Measurements from ENCODE around the gene SMYD3.
"Not testable (repeated sequence)": the region's sequence is repeated elsewhere in the genome, so short reads cannot be mapped to it uniquely, and the experiment has no call there.

The SMYD3 gene

DNA sequence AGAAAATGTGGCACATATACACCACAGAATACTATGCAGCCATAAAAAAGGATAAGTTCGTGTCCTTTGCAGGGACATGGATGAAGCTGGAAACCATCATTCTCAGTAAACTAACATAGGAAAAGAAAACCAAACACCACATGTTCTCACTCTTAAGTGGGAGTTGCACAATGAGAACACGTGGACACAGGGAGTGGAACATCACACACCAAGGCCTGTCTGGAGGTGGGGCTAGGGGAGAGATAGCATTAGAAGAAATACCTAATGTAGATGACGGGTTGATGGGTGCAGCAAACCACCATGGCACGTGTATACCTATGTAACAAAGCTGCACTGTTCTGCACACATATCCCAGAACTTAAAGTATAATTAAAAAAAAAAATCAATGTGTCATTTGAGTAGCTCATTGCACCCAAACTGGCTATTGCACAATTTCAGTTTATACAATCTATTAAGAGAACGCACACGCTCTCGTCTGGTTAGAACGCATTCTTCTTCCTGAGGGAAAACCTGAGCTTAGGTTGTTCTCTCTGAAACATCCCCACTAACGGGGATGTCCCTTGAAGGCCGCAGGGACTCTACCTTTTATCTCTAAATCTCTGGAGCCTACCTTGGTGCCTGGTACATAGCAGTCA is 535.9 kb downstream of the SMYD3 start:
- DNase-seq, result not testable (repeated sequence)

DNA sequence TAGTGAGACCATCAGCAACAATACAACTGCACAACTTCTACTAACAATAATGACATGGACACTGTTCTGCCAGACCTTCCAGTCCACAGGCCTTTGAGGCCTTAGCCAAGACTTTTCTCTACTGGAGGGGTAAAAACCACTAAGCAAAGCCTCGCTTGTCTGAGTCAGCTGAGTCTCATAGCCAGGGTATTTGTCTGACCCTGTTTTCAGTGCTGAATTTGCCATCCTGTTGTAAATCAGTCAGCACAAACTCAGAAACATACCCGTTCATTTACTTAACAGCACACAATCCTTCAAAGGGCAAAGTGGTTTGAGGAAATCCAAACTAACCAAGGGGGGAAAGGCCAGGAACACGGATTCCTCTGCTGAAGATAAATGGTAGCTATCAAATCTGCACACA is 537.8 kb downstream of the SMYD3 start:
- DNase-seq, result no peak

DNA sequence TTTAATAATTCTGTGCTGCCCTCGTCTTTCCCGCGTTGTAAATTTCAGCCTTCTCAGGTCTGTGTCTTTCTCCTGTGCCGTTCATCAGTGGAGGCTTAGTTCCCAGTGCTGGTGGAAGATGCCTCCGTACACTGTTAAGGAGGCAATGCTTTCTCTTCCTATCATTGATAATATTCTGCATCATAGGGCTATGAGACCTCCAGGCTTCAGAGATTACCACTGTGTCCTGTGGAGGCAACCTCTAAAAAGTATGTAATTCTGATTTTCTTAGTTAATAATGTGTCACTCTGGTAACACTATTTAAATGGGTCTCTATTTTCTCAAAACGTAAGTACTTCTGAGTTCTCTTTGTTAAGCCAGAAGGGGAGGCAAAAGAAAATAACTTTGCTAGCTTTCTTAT is 538.3 kb downstream of the SMYD3 start:
- DNase-seq, result no peak

DNA sequence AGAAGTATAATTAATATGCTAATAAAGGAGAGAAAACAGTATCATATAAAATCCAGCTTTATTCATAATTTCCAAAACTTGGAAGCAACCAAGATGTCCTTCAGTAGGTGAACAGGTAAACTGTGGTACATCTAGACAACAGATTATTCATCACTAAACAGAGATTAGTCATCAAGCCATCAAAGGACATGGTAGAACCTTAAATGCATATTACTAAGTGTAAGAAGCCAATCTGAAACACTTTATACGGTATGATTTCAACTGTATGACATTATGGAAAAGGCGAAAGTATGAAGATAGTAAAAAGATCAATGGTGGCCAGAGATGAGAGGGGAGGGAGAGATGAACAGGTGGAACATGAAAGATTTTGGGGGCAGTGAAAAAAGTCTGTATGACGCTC is 541.7 kb downstream of the SMYD3 start:
- DNase-seq, result no peak

DNA sequence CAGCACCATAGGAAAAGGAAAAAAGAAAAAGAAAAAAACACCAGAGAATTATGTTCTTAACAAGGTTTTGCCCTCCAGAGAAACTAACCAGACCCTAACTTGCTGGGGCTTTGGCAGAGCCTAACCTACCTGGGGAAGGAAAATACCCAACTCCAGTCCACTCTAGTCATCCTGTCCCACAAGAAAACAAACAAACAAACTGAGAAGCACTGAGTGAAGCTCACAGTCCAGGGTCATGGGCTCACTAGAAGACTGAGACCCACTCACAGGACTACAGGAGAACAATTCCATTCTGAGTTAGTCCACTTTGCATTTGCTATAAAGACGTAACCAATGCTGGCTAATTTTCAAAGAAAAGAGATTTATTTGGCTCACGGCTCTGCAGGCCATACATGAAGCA is 543.4 kb downstream of the SMYD3 start:
- DNase-seq, result no peak

DNA sequence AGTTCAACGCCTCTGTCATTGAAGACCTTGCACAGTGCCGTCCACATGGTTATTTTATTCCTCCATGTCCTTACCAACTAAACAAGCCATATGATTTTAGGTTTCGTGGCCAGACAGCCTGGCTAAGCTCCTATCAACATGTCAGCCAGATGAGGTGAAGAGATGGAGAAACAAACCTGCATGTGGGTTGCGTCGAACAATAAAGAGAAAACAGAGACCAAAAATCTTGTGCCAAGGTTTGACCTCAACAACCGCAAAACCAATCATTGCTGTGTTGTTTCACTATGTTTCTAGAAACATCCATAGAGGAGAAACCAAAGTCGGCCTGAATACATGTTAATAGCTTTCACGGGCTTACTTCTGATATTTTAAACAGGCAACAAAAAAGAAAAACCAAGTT is 544.6 kb downstream of the SMYD3 start:
- DNase-seq, result no peak

DNA sequence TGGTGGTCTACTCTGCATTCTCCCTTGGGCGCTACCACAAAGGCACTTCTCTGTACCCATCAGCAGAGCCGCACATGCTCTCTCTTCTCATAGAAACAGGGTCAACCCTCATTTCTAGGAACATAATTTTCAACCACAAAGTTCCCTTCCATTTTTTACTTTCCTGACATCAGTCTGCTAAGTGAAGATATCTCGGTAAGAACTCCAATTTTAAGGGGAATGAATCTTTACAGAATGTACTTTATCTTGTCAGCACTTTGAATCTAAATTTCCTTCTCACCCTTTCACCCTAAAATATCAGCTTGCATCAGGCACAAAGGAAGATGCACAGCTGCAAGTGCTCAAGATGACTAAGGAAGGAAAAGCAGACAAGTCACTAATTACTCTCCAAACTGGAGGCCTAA is 545.9 kb downstream of the SMYD3 start:
- no peak for DNase-seq

DNA sequence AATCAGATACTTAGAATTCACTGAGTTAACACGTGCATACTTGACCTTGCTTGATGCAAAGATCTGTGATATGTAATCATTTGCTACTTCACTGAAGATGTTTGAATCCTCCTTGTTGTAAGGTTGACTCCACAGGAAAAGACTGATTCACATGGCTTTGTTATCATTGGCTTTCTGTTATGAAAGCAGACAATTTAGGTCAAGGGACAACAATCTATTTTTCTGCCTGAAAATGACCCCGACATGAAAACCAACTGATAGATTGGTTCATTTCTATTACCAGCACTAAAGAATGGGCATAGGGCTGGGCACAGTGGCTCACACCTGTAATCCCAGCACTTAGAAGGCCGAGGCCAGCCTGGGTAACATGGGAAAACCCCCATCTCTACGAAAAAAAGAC is 546.9 kb downstream of the SMYD3 start:
- DNase-seq, result no peak

DNA sequence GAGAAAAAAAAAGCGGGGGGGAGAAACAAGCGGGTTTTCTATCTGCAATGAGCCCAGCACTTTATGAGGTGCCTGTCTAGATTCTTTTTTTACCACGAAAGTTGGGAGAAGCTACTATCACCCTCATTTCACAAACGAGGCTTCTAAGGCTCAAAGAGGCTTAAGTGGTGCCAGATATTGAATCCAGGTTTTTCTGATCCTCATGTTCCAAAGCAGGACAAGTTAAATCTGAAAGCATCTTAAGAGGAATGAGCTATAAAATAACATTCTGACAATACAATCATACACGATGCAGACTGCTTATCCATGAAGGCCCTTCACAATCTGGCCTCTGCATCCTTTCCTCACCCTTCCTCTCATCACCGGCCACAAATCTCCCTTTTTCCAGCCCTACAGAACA is 549.1 kb downstream of the SMYD3 start:
- DNase-seq, result no peak

DNA sequence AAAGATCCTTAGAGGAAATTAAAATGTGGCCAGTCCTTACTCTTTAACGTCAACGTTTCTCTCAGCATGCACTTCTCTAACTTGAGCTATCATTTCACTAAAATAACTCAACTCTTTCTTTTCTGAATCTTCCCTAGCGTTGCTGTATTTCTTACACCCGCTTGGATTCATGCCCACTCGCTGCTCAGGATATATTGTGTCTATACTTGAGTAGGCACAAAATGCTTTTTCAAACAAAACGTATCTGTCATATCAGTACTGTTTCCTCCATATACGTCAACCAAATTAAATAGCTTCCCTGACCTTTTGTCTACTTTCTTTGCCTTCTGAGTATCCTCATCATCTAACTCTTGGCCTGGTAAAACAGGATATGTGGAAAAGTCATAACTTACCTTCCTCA is 549.7 kb downstream of the SMYD3 start:
- no peak for DNase-seq

DNA sequence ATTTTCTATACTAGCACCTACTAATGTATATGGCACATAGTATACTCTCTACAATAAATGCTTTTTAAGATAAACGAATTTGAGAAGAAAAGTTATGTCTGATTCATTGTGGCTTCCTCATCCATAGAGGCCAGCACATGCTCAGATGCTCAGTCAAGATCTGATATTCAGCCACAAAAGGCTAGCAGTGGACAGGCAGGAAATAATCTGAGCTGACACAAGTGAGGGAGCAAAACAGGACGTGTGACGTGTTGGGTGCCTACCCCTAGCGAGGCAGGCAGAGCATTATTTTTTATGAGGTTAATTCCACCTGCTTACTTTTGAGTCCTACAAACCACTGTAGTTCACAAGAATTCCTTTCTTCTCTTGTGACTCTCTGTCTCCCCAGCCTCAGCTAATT is 550.9 kb downstream of the SMYD3 start:
- peak; percentile 73 for DNase-seq

DNA sequence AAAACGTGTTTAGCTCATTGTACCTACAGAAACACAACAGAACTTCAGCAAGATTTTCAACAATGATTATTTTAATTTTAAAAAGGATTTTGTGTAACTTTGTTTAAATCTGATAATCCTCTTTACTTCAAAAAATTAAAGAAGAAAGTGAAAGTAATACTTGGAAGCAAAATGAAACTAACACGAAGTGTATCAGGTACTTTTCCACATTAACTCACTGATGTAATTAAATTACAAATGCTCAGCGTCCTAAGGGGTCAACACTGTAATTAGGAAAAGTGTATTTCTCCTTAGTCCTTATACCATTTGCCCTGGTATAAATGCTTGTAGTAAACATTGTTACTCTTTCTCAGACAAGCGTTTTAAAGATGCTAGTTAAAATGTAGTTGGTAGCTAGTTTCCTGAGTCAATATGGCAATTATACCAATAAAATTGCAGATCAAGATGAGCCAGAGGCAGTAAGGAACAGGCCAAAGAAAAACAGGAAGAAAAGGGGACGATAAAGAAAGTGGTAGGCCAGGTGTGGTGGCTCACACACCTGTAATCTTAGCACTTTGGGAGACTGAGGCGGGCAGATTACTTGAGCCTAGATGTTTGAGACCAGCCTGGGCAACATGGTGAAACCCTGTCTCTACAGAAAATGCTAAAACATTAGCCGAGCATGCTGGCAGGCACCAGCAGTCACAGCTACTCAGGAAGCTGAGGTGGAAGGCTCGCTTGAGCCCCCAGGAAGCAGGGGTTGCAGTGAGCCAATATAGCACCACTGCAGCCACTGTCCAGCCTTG is 553.0 kb downstream of the SMYD3 start:
- peak; percentile 33 for DNase-seq

DNA sequence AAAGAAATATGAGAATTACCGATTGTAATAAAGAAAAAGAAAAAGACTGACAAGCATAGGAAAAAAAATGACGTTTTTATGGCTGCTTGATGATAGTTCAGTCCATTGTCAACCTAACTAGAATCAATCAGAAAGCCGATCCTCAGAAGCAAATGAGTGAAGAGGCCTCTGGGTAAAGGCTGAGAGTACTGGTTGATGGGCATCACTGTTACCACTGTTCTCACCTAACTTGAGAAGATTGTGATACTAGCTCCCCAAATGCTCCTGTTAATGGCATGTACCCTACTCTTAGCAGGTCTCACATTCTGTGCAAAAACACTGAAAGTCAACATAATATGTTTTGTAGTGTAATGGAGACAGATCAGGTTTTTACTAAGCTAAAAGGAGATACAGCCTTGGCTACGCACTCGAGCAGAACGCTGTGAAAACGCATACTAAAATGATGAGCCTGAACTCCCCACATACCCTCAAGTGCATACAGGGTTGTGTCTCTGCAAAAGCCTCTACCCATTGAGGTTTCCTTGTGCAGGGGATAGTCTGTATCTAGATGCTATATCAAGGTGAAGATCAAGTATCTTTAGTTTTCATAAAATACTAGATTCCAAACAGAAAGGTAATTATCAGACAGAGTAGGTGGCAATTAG is 554.6 kb downstream of the SMYD3 start:
- no peak for DNase-seq

DNA sequence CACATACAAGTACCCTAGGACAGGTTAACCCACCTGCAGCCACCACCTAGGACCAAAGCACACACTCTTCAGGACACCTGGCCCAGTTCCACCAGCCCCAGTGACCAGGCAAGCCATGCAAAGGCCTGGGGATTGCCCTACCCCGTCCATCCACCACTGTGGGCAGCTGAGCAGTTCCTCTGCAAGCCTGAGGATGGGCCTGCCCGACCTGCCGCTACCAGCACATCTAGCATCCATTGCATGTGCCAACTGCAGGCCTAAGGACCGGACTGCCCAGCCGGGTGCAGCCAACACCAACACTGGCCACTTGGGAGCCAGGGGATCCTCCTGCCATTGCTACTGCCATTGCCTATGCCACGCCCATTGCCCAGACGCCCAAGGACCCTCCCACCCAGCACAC is 558.3 kb downstream of the SMYD3 start:
- DNase-seq, result no peak

DNA sequence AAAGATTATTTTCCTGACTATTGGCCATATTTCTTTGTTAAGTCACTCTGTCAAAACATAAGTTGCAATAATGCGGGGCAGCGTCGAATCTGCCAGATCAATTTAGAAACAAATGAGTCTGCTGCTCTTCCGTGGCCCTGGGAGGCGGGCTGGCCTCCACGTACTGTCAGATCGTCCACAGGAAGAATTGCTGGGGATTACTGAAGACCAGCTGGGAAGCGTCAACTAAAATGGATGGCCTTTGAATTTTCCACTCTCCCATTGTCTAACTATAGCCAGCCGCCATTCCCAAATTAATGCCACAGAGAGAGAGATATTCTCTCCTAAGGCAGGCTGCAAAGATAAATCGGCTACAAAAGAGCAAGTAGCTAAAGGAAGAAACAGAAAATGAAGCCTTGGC is 560.2 kb downstream of the SMYD3 start:
- no peak for DNase-seq

DNA sequence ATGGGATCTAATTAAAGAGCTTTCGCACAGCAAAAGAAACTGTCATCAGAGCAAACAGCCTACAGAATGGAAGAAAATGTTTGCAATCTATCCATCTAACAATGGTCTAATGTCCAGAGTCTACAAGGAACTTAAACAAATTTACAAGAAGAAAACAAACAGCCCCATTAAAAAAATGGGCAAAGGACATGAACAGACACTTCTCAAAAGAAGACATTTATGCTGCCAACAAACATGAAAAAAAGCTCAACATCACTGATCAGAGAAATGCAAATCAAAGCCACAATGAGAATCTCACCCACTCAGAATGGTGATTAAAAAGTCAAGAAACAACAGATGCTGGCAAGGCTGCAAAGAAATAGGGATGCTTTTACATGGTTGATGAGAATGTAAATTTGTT is 561.9 kb downstream of the SMYD3 start:
- not testable (repeated sequence) for DNase-seq

DNA sequence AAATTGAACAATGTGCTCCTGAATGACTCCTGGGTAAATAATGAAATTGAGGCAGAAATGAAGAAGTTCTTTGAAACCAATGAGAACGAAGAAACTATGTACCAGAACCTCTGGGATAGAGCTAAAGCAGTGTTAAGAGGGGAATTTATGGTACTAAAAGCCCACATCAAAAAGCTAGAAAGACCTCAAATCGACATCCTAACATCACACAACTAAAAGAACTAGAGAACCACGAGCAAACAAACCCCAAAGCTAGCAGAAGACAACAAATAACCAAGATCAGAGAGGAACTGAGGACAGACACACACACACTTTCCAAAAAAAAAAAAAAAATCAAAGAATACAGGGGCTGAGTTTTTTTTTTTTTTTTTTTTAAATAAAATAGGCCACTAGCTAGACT is 564.2 kb downstream of the SMYD3 start:
- no peak for DNase-seq

DNA sequence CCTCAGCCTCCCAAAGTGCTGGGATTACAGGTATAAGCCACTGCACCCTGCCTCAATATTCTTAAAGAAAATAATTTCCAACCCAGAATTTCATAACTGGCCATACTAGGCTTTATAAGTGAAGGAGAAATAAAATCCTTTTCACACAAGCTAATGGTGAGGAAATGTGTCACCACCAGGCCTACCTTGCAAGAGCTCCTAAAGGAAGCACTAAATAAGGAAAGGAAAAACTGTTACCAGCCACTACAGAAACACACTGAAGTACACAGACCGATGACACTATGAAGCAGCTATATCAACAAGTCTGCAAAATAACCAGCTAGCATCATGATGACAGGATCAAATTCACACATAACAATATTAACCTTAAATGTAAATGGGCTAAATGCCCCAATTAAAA is 565.3 kb downstream of the SMYD3 start:
- not testable (repeated sequence) for DNase-seq

DNA sequence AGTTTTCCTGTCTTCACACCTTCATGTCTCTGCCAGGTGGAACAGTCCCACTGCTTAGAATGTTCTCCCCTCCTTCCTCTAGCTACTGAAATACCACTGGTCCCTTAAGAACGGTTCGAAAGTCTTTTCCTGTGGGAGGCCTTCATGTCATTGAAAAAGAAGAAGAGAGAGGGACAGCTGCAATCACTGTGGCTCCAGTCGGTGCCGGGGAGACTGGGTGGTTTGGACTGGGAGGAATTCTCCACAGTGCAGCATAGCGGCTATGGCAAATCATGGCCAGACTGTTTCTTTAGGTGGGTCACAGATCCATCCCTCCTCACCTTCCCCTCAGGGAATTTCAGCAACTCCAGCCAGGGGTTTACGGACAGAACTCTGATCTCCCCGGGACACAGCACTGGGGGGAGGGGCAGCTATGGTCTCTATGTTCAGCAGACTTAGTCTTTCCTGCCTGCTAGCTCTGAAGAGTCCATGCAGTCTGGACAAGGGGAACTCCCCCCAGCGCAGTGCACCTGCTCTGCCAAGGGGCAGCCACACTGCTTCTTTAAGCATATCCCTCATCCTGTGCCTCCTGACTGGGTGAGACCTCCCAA is 567.2 kb downstream of the SMYD3 start:
- no peak for DNase-seq

DNA sequence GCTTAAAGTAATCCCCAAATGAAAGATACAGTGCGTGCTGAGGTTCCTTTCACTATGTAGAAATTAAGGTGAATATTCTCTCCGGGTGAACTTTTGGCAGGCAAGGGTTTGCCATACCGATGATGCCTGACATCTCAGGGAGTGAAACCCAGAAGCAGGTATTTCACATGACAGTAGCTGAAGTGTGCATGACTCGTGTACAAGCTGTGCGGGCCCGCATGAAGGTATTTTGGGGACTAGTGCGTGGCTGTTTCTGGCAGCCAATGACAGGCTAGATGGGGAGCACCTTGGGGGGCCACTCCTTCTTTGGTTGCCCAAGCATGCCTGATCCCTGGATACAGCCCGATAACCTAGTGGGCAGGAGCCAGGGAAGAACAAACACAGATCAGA is 569.0 kb downstream of the SMYD3 start:
- DNase-seq, result no peak

DNA sequence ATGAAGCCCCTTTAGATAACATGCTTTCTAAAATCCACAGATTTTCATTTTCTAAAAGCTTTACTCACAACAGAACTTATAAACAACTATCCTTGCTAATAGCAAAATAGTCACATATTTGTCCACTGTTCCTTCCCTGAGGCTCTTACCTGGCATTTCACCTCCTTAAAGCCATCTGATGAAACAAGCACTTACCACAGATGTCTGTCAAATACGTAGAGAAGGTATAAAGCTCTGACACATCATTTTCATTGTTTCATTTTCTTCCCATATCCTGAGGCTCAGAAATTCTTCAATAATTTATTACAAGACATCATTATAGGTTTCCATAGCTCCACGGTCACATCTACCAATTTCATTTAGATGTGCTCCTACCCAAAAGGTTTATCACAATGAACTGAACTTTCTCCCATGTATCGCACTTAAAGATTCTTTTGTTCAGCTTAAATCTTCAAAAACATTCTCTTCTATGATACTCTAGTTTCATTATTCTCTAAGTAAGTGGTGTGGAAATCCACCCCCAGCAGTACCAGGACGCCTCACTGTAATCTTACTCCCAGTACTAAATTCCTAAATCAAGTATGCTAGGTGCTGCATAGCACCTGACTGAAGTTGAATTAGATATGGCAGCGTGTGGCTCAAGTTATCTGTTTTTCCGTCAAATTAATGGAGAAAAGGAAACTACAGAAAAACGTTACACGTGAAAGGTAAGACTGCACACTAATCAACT is 569.6 kb downstream of the SMYD3 start:
- DNase-seq, result no peak

DNA sequence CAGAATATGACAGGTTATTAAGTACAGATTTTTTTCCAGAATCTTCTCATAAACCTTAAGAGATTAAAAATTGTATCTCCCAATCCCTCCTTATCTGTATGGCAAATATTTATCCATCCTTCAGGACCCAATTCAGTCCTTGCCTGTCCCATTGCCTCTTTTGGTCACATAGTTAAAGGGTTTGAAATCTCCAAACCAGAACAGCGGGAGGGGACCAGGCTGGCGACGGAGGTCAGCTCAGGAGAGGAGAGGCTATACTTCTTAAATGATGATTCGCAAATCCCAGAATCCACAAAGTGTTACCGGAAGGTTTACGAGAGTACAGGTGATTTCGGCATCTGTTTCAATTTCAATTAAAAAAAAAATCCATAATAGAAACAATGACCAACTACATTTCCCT is 572.7 kb downstream of the SMYD3 start:
- no peak for DNase-seq

DNA sequence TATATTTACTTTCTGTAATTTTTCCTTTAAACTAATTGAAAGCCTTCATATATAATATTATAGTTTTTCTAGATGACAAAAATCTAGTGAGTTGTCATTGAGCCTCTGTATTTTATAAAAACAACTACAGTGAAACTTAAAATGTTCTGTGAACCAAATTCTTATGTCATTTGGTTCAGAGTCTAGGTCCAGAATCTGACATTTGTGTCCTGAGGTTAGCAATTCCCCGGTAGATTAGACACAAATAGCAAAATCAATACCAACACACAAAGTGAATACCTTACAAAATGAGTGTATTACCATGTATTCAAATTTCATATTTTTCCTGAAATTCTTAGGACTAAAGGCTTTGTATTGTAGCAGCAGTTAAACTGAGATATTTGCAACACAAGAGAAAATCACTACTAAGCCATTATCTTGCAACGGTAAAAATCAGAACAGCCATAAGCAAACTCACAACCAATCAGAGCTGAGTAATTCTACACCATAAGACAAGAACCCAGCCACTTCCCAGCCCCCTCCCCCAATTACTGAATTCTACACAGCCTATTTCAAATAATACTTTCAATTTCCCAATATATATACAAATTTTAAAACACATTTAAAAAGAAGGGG is 573.5 kb downstream of the SMYD3 start:
- no peak for DNase-seq

All from CD4-positive, alpha-beta T cell treated with Interleukin-6 for 4 hours (primary cell).